8988T (cell line): ENCODE results near the gene NRG3.

Source experiments
- DNase-seq: peaks from one replicate; pipeline ENCODE4 v3.0.0; 2011

The NRG3 gene

GRCh38 chr10:81885491-81885890, 10.5 kb downstream of the NRG3 start:
- DNase-seq = no peak

DNA sequence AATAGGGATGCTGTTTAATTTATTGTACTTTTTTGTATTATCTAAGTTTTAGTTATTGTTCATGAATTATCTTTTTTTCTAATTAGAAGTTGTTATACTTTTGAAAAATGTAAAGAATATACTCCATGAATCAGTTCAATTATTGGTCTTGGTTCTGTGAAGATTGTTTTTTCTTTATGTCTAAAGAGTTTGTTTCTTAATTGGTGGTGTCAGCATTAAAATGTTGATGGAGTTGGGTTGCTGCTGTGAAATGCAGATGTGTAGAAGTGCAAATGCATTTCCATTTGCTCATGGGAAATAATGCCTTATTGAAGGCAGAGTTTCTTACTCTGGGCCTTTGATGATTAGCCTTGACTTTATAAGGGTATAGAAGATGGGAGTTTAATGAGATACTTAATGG, 11.9 kb downstream of the NRG3 start:
- no peak for DNase-seq

- no peak for DNase-seq
Measured at GRCh38 chr10:81889181-81889769, 14.3 kb downstream of the NRG3 start.

- DNase-seq = no peak
Measured at GRCh38 chr10:81894616-81895015, 19.6 kb downstream of the NRG3 start.

GRCh38 chr10:81898518-81898917, 23.5 kb downstream of the NRG3 start:
- DNase-seq = no peak

DNA sequence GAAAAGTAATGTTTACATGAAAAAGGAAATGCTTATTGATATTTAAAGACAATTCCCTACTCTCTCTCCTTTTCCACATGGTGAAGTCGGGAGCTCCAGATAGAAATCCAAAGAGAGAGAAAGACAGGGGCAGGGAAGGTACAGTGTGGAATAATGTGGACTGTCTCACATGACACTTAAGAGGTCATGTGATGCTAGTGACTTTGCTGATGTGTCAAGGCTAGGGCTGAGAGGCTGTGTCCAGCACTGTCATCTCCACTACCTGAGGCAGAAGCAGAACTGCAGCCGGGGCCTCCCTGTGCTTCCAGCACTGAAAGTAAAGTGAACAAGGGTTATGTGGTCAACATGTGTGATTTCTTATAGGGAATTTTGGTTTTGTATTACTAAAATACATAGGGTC, 26.0 kb downstream of the NRG3 start:
- DNase-seq = no peak

DNA sequence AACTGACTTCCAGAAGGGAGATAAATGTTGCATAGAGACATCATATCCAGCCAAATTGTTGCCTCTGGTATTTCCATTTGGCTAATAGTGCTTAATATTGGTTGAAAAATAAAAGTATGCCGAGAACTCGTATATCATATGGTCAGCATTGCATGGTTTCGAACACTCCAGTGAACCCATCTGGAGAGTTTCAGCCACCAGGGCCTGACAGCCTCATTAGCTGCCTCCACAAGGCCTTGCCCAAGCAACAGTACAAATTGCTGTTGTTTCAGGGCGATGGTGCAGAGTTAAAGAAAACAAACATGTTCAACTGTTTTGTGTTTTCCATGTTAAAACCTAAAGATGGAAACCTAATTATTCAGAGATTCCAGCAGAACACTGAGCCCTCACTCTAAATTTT, 28.5 kb downstream of the NRG3 start:
- DNase-seq = no peak

DNA sequence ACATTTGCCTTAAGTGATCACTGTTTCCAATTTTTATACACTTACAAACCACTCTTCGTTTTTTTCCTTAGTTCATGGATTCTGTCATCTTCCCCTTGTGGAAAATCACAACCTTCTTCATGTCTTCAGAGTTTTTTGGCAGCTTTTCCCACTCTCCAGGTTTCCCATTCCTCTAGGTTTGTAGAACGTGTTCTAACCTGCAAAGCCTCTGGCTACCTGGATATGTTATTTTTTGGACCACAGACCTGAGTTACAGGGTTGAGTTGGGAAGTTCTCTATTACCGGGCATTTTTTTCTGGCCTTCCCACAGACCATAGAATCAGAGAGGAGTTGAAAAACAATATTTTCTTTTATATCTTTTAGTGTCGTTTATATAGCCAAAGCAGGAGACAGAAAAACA, 30.2 kb downstream of the NRG3 start:
- no peak for DNase-seq

DNA sequence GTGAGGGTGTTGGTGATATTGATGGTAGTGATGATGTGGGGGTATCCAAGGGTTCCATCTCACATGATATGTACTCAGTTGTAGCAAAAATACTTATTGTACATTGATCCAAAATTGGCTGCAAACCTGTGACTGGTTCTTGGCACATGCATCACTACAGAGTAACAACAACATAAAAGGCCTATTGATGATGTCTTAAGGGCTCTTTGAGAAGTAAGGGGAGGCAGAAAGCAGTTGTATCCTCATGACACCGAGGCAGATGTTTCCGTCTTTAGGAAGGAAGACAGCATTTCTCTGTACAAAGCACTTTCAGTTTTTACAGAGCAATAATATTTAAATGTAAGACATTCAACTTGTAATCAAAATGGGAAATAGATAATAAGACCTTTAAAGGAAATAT, 34.5 kb downstream of the NRG3 start:
- no peak for DNase-seq

DNA sequence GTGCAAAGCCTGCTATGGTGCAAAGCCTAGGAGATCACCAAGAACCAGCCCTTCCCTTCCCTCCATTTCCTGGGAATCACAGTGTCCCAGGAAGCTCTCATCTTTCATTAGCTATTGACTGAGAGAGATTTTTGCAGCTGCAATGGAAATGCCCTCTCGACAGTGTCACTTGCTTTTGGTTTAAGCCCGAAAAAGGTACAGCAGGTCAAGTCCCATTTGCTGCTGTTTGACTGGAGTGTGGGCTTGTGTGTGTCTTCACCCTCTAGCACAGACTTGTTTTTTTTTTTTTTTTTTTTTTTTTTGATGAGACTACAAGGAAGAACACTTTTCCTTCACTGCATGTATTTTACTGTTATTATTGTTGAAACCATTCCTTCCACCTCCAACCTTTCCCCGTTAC, 36.3 kb downstream of the NRG3 start:
- no peak for DNase-seq

GRCh38 chr10:81914736-81915503, 39.9 kb downstream of the NRG3 start:
- DNase-seq = no peak

DNA sequence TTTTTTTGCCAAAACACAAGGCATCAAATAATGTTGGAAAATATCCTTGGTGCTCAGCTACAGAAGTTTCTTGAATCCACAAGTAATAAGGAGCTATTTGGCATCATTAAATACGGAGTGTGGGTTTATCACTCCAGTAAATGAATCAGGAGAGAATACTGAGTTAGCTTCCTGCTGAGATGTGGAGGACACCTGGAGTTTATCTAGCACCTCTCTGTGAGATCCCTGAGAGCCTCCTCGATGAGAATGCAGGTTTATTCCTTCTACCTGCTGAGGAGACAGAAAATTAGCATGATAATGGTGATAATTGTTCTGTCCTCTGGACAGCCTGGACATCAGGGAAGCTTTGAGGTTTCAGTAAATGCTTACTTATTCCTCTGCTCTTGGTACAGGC, 40.5 kb downstream of the NRG3 start:
- DNase-seq = no peak

DNA sequence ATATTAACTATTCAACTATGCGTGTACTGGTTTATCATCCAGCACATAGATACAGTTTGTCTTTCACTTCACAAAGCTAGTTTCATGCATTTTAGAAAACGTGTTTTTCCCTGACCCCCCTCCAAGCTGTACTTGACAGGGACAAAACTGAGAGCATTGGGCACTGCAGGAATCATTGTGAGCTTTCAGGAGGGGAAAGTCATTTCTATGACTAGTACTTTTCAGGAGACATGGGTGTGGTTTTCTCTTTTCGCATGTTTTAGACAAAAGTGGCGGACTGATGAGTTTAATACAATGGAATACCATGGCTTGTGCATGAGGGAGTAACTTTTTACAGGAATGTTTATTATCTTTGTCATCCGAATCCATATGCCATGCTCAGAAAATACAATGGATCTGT, 42.7 kb downstream of the NRG3 start:
- DNase-seq = no peak

DNA sequence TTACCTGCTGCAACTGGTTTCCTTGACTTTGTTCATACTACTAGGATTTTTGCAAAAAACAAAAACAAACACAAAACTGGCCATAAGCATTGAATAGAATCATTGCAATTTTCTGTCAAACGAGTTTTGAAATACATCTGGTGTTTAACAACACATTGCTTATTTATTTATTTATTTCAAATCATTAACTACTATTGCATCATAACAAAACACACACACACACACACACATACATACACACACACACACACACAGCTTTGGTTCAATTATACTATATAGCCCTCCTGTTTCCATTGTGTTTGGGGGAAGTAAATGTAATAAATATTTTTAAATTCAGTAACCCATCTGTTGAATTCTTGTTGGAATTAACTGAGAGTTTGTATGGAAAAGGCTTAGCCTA, 43.8 kb downstream of the NRG3 start:
- no peak for DNase-seq

GRCh38 chr10:81920213-81920829, 45.3 kb downstream of the NRG3 start:
- DNase-seq = no peak

DNA sequence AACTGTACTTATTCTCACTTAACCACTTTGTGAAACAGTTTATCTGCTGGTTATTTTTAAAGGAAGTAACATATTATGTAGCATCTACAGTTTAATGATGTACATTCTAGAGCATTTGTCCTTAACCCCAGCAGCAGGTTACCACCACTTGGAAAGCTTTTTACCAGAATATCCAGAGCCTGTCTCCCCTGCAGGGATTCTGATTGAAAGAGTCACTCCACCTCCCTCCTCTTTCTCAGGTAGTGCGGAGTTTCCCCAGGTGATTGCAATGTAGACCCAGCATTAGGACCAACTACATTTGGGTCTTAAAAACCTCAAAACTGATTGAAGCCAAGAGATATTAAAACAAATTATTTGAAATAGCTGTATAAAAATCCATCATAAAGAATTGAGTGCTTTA, 53.1 kb downstream of the NRG3 start:
- no peak for DNase-seq

DNA sequence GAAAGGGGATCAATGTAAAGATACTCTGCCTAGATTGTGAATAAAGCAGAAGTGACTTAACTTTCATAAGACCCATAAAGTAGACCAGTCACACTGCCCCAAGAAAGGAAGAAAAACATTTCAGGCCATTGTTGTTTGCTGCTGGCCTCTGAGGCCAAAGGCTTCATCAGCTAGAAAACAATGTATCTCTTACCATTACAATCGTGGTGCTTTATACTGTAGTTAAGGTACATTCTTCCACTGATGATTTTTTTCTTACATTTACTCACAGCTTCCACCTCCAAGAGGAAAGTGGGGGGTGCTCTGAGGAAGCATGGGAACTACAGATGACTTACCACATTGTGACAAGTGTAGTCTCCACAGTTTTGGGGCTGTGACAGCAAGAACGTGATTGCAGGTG, 68.6 kb downstream of the NRG3 start:
- no peak for DNase-seq

GRCh38 chr10:81944609-81945008, 69.6 kb downstream of the NRG3 start:
- no peak for DNase-seq

GRCh38 chr10:81949283-81949682, 74.3 kb downstream of the NRG3 start:
- no peak for DNase-seq

DNA sequence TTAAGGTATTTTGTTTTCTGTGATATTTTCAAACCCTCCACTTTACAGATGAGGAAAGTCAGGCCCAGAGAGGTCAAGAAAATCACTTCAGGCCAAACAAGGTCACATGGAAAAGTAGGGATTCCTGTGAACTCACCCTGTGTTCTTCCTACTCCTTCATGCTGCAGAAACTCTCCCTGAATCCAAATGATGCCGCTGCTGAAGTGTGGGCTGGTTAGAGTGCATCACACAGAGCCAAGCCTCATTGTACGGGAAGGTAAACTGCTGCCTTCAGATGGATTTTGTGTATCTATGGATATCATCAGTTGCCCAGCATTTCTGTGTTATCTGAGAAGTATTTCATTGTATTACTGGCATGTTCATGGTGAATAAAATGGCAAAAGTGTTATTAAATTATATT, 75.4 kb downstream of the NRG3 start:
- no peak for DNase-seq

DNA sequence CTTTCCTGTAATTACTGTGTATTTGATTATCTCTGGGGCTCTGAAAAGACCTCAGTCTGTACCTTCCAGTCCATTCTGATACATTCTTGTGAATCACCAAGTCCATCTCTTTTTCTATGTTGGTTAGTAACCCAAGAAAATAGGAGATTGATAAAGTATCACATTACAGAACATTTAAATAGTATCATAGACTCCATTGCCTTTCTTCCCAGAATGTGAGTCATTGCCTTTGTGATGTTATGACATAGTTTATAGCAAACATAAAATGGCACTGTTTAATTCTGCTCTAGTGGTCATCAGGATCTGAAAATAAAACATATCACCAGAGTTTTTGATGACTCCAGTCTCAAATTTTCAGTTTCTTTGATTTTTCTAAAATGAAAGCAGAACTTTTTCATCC, 78.4 kb downstream of the NRG3 start:
- no peak for DNase-seq

GRCh38 chr10:81957976-81958375, 83.0 kb downstream of the NRG3 start:
- no peak for DNase-seq

DNA sequence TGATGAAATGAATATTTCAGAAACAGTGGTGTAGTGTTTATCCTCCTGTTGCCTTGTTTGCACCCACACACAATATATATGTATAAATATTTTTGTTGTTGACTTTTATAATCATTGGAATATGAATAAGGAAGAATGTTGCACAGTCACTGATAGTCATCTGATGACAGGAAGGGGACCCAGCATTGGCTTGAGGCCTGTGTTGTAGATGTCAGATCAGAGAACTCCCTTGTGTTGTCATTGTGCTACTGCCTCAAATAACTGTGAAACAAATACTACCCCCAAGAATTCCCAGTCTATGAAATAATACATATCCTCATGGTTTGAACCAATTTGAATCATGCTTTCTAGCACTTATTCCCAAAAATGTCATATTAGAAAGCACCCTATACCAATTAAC, 84.0 kb downstream of the NRG3 start:
- no peak for DNase-seq

DNA sequence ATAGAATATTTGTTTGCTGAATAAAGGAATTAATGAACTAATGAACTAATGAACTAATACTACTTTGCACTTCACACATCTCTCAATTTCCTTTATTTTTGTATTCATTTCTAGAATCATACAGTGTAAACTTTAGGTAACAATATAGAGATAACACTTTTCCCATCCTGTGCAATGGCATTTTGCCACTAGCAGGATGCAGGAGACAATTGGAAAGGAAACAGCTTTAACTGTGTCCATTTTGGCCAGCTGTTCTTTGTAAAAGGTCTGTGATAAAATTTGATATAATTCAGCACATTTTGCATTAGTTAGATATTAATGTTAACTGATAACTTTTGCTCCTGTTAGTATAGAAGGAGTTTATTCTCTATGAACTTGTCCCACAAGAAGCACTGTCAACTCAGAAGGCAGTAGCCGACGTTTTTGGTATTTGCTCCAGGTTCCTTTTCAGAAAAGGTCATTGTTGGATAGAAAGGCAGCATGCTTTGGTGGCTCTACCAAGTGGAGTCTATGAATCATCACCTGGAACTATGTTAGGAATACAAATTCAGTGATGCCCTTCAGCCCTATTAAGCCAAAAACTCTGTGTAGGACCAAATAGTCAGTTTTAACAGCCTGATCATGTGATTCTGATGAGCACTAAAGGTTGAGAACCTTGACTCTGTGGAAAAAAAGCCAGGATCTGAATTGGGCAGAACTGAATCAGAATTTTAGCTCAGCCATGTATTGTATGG, 86.6 kb downstream of the NRG3 start:
- no peak for DNase-seq
